IMR-90 (cell line): Measurements from ENCODE around the gene LCAT. TPM values are rescaled to one million over a fixed set of nuclear protein-coding genes. Genes with fewer than 3 reads are reported as not detected.

Source experiments
- ATAC-seq: fragments of 200-7000 bp; cut with Tn5 transposase; 2 replicates; pipeline ENCODE4 v1.9.1; 2020; ENCODE audit warnings: low read depth, mild to moderate bottlenecking, moderate library complexity
- BruUV-seq: library from RNA; stranded (reverse); fragments of 400-500 nt; replicated peaks from 2 replicates; lab custom pipeline; 2021; lab: Mats Ljungman, UMichigan
- CTCF ChIA-PET: fragments of 300-600 bp; formaldehyde crosslinking; extraction: SDS; loops from one replicate; lab custom pipeline; 2021; ENCODE audit warnings: antibody characterized with exemption; lab: Yijun Ruan, JAX
- POLR2A ChIA-PET: fragments of 300-600 bp; sonication (Branson Sonifier 250); formaldehyde crosslinking; loops from one replicate; lab custom pipeline; 2022; ENCODE audit warnings: antibody characterized with exemption; ENCODE audit not compliant: unreplicated experiment; lab: Charles Lee
- DNase-seq: peaks from one replicate; pipeline ENCODE4 v3.0.0; 2013
- H2AFZ ChIP-seq: replicated peaks from 2 replicates; pipeline ENCODE3; 2013; ENCODE audit warnings: low read length, mild to moderate bottlenecking; ENCODE audit not compliant: poor library complexity
- H2AK5ac ChIP-seq: 2 replicates; pipeline ENCODE4 v1.6.1; 2013; ENCODE audit warnings: low read depth, low read length, inconsistent platforms
- H2AK9ac ChIP-seq: replicated peaks from 2 replicates; pipeline ENCODE3; 2013; ENCODE audit warnings: mild to moderate bottlenecking, low read depth, low read length, moderate library complexity; ENCODE audit not compliant: poor library complexity
- H2BK120ac ChIP-seq: 2 replicates; pipeline ENCODE4 v1.6.1; 2013; ENCODE audit warnings: low read depth, low read length, inconsistent platforms
- H2BK15ac ChIP-seq: 3 replicates; pipeline ENCODE4 v1.6.1; 2013; ENCODE audit warnings: low read depth, low read length, inconsistent platforms
- H2BK20ac ChIP-seq: 2 replicates; pipeline ENCODE4 v1.6.1; 2013; ENCODE audit warnings: low read depth, mild to moderate bottlenecking, inconsistent platforms, low read length, moderate library complexity
- H2BK5ac ChIP-seq: 2 replicates; pipeline ENCODE4 v1.6.1; 2013; ENCODE audit warnings: mild to moderate bottlenecking, low read depth, low read length, inconsistent platforms; ENCODE audit not compliant: poor library complexity, severe bottlenecking
- H3K14ac ChIP-seq: replicated peaks from 2 replicates; pipeline ENCODE4 v1.6.1; 2013; ENCODE audit warnings: low read depth, low read length, inconsistent platforms
- H3K18ac ChIP-seq: 2 replicates; pipeline ENCODE4 v1.6.1; 2013; ENCODE audit warnings: low read depth, low read length, control low read depth
- H3K23ac ChIP-seq: 2 replicates; pipeline ENCODE4 v1.6.1; 2013; ENCODE audit warnings: low read depth, low read length, inconsistent platforms
- H3K27ac ChIP-seq: 2 replicates; pipeline ENCODE4 v1.5.1; 2013; ENCODE audit warnings: mild to moderate bottlenecking, control low read depth, low read length; ENCODE audit not compliant: insufficient read depth
- H3K27me3 ChIP-seq: 2 replicates; pipeline ENCODE4 v1.6.1; 2013; ENCODE audit warnings: low read length; ENCODE audit not compliant: control insufficient read depth, insufficient read depth
- H3K36me3 ChIP-seq: 2 replicates; pipeline ENCODE4 v1.6.1; 2013; ENCODE audit warnings: low read length, mixed read lengths; ENCODE audit not compliant: control insufficient read depth, insufficient read depth
- H3K4ac ChIP-seq: 2 replicates; pipeline ENCODE4 v1.6.1; 2013; ENCODE audit warnings: low read depth, low read length, inconsistent platforms
- H3K4me1 ChIP-seq: 2 replicates; pipeline ENCODE4 v1.6.1; 2013; ENCODE audit warnings: low read length, mixed read lengths; ENCODE audit not compliant: control insufficient read depth, insufficient read depth
- H3K4me2 ChIP-seq: 2 replicates; pipeline ENCODE4 v1.6.1; 2013; ENCODE audit warnings: low read depth, mild to moderate bottlenecking, control low read depth, low read length, moderate library complexity
- H3K4me3 ChIP-seq: 2 replicates; pipeline ENCODE4 v1.5.1; 2013; ENCODE audit warnings: low read depth, mild to moderate bottlenecking, control low read depth, low read length, moderate library complexity; ENCODE audit not compliant: insufficient read depth
- H3K56ac ChIP-seq: 2 replicates; pipeline ENCODE4 v1.6.1; 2013; ENCODE audit warnings: low read length, inconsistent platforms; ENCODE audit not compliant: insufficient read depth; ENCODE audit errors: extremely low read depth
- H3K79me1 ChIP-seq, 2 experiments: 2 replicates each; pipeline ENCODE4 v1.6.1; 2013; ENCODE audit warnings: low read length in 2 of 2, inconsistent platforms in 1 of 2, low read depth in 1 of 2
- H3K9ac ChIP-seq: 2 replicates; pipeline ENCODE4 v1.6.1; 2013; ENCODE audit warnings: low read depth, low read length, control low read depth
- H3K9me1 ChIP-seq: 2 replicates; pipeline ENCODE4 v1.6.1; 2013; ENCODE audit warnings: low read length, inconsistent platforms; ENCODE audit not compliant: insufficient read depth
- H3K9me3 ChIP-seq: 2 replicates; pipeline ENCODE4 v1.6.1; 2013; ENCODE audit warnings: low read length; ENCODE audit not compliant: control insufficient read depth, insufficient read depth
- H4K20me1 ChIP-seq: 2 replicates; pipeline ENCODE4 v1.6.1; 2013; ENCODE audit warnings: low read length, inconsistent platforms; ENCODE audit not compliant: insufficient read depth
- H4K5ac ChIP-seq: 2 replicates; pipeline ENCODE4 v1.6.1; 2013; ENCODE audit warnings: mild to moderate bottlenecking, low read depth, low read length, control low read depth
- H4K8ac ChIP-seq, 2 experiments: 2 replicates each; pipeline ENCODE4 v1.6.1; 2013; ENCODE audit warnings: low read depth in 2 of 2, low read length in 2 of 2, control low read depth in 1 of 2, inconsistent platforms in 1 of 2
- H4K91ac ChIP-seq: 2 replicates; pipeline ENCODE4 v1.6.1; 2013; ENCODE audit warnings: low read depth, low read length, inconsistent platforms; ENCODE audit not compliant: insufficient read depth
- BHLHE40 ChIP-seq: fragments of 150-350 bp; IDR thresholded peaks from 2 replicates; pipeline ENCODE4 v1.6.1; 2016; ENCODE audit warnings: mild to moderate bottlenecking, low read depth, low read length
- CEBPB ChIP-seq: IDR thresholded peaks from 2 replicates; pipeline ENCODE4 v1.6.1; 2012; ENCODE audit warnings: low read depth, low read length, improper control_type of control experiment
- FOS ChIP-seq: fragments of 150-350 bp; IDR thresholded peaks from 2 replicates; pipeline ENCODE4 v1.6.1; 2016; ENCODE audit warnings: low read depth, low read length
- NFE2L2 ChIP-seq: fragments of 150-350 bp; IDR thresholded peaks from 2 replicates; pipeline ENCODE4 v1.6.1; 2016; ENCODE audit warnings: low read depth, mild to moderate bottlenecking, low read length
- POLR2A ChIP-seq: IDR thresholded peaks from 2 replicates; pipeline ENCODE4 v1.6.1; 2012; ENCODE audit warnings: mild to moderate bottlenecking, low read depth, low read length
- RAD21 ChIP-seq: IDR thresholded peaks from 2 replicates; pipeline ENCODE4 v1.6.1; 2012; ENCODE audit warnings: low read length, improper control_type of control experiment
- RFX5 ChIP-seq: IDR thresholded peaks from 2 replicates; pipeline ENCODE4 v1.8.0; 2012; ENCODE audit warnings: low read depth, mild to moderate bottlenecking, low read length, moderate library complexity
- WGBS, 2 experiments: methylation state at CpG; one replicate each; pipeline versions ENCODE4 v1.1.5 to v1.1.7; 2013; ENCODE audit warnings: missing lambda C conversion rate in 2 of 2; ENCODE audit not compliant: insufficient read length in 1 of 2; ENCODE audit errors: extremely low coverage in 2 of 2; 5-methylcytosine and 5-hydroxymethylcytosine counted together
- dilution Hi-C: fragments of 300-500 bp; cut with HindIII; formaldehyde crosslinking; loops from one replicate; pipeline ENCODE4 v1.14.3; 2018; ENCODE audit warnings: low sequenced_read_pairs; ENCODE audit not compliant: unreplicated experiment
- in situ Hi-C: fragments of 300-500 bp; cut with MboI; formaldehyde crosslinking; loops from 3 replicates; pipeline ENCODE4 v1.14.3; 2019; ENCODE audit warnings: low sequenced_read_pairs, inconsistent platforms, mixed read lengths
- intact Hi-C: fragments of 100-400 bp; cut with micrococcal nuclease; formaldehyde crosslinking; loops from 2 replicates; pipeline ENCODE4 v1.10.0; 2022
- polyA plus RNA-seq, 3 experiments: library from polyadenylated mRNA; depleted of rRNA; stranded (reverse); fragments of >200 nt; gene quantifications; 2 replicates each; pipeline ENCODE4 v1.2.3, GENCODE V29; 2012; ENCODE audit warnings: low replicate concordance in 1 of 3
- total RNA-seq: library from RNA; depleted of rRNA; stranded (reverse); fragments of >200 nt; gene quantifications from 2 replicates; pipeline ENCODE4 v1.2.3, GENCODE V29; 2012
- TF ChIP-seq, protein P1 (sequence below): fragments of 150-350 bp; IDR thresholded peaks from 2 replicates; pipeline ENCODE4 v1.6.1; 2017; ENCODE audit warnings: mild to moderate bottlenecking, antibody characterized with exemption, low read length, low read depth
- TF ChIP-seq, protein P2 (sequence below): conservative IDR thresholded peaks from 2 replicates; pipeline ENCODE4 v1.5.1; 2012; ENCODE audit warnings: mild to moderate bottlenecking, low read depth, low read length, improper control_type of control experiment

The LCAT gene
- total and polyA plus RNA-seq, 2 of the 4 experiments (the other 2 are of a cell fraction) = 1.4 to 18.8 TPM

DNA sequence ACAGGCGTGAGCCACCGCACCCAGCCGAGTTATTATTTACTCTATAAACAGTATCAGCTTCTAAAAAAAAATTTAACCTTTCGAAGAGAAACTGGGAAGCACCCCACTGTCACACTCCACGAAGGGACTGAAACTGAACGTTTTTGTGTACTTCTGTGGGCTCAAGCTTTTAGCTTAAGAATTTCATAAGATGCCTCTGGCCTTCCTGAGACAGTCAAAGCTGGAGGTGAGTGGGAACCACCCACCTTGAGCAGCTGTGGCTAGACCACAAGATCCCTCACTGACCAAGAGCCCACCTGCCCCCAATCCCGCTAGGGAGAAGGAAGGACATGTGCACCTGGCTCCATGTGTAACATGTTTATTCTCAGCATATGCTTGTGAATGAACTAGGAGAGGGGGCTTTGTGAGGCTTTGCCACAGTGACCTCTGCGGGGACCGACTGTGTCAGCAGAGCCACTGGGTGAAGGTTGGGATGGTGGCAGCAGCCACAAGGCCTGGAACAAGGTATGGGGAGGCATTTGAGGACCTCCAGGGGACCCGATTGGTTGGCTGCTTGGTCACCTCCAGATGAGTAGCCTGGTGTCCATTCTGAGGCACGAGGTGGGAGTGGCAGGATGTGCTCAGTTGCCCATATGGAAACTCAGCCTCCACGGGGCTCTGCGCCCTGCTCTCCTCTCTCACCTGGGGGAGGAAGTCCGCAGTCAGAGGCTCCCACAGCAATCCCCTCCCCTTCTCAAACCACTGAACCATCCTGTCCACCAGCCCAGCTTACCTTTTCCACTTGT lies 31.6 kb upstream of the LCAT start:
- BruUV-seq = no TSS peak
- H3K23ac ChIP-seq = no peak overlapping the region
- H3K27ac ChIP-seq = no peak overlapping the region
- DNase-seq = no peak
- H3K4me1 ChIP-seq = no peaks in the 10 kb centered on the region
- H3K56ac ChIP-seq = no peak overlapping the region
- TF ChIP-seq RAD21 (no peak), POLR2A (no peak), NFE2L2 (no peak), BHLHE40 (no peak), RFX5 (no peak), CEBPB (no peak), FOS (no peak)
- TF ChIP-seq, protein P1, sequence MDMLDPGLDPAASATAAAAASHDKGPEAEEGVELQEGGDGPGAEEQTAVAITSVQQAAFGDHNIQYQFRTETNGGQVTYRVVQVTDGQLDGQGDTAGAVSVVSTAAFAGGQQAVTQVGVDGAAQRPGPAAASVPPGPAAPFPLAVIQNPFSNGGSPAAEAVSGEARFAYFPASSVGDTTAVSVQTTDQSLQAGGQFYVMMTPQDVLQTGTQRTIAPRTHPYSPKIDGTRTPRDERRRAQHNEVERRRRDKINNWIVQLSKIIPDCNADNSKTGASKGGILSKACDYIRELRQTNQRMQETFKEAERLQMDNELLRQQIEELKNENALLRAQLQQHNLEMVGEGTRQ = no peak
- TF ChIP-seq, protein P2, sequence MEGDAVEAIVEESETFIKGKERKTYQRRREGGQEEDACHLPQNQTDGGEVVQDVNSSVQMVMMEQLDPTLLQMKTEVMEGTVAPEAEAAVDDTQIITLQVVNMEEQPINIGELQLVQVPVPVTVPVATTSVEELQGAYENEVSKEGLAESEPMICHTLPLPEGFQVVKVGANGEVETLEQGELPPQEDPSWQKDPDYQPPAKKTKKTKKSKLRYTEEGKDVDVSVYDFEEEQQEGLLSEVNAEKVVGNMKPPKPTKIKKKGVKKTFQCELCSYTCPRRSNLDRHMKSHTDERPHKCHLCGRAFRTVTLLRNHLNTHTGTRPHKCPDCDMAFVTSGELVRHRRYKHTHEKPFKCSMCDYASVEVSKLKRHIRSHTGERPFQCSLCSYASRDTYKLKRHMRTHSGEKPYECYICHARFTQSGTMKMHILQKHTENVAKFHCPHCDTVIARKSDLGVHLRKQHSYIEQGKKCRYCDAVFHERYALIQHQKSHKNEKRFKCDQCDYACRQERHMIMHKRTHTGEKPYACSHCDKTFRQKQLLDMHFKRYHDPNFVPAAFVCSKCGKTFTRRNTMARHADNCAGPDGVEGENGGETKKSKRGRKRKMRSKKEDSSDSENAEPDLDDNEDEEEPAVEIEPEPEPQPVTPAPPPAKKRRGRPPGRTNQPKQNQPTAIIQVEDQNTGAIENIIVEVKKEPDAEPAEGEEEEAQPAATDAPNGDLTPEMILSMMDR = no peak
- H2AK5ac ChIP-seq = no peak overlapping the region
- intact Hi-C loops = no loop called here
- dilution Hi-C loops = no loop called here
- H3K4ac ChIP-seq = no peak overlapping the region
- H4K91ac ChIP-seq = no peak overlapping the region
- H2AFZ ChIP-seq = no peak overlapping the region
- H2BK15ac ChIP-seq = no peak overlapping the region
- no peaks in the 10 kb centered on the region for H3K9me1 ChIP-seq
- no peak overlapping the region for H2BK20ac ChIP-seq
- H2BK5ac ChIP-seq = no peak overlapping the region
- ChIA-PET CTCF (no interaction called here), POLR2A (no interaction called here)
- ATAC-seq = no peak
- no peak overlapping the region for H3K18ac ChIP-seq
- H3K9ac ChIP-seq = no peak overlapping the region
- no peaks in the 10 kb centered on the region for H3K36me3 ChIP-seq
- no peaks in the 10 kb centered on the region; the same call in 1 of the 2 replicates for H4K20me1 ChIP-seq
- H2AK9ac ChIP-seq = no peak overlapping the region
- no peak overlapping the region for H2BK120ac ChIP-seq
- H3K4me3 ChIP-seq = no peak overlapping the region
- H3K4me2 ChIP-seq = no peak overlapping the region
- in situ Hi-C loops = no loop called here
- H4K8ac ChIP-seq = no peak overlapping the region
- H3K14ac ChIP-seq = no peak overlapping the region
- WGBS, 2 experiments = 78% methylated on average over 4 of the region's 14 CpGs; no CpG with 5 or more reads in 1 of the 2 experiments
- H3K27me3 ChIP-seq = peaks cover 29% of the 10 kb centered on the region
- H3K9me3 ChIP-seq = no peaks in the 10 kb centered on the region
- no peaks in the 10 kb centered on the region for H3K79me1 ChIP-seq
- no peak overlapping the region for H4K5ac ChIP-seq
